ENCODE data around the gene TMEM134. TPM values are rescaled to one million over a fixed set of nuclear protein-coding genes. Genes with fewer than 3 reads are reported as not detected.

TMEM134 gene
- total and polyA plus RNA-seq, 9 of the 15 experiments (the other 6 are each of a cell fraction or from before 2014, with no cell fraction given) = 0.63 to 48.4 (median 10.7) TPM

GRCh38 chr11:67441098-67441563, 27.9 kb downstream of the TMEM134 start (continued):
- TF ChIP-seq ZNF592 (IDR thresholded peaks at IDR 0.05) = no peak
- TF ChIP-seq TFAP4 (CRISPR knock-in tag; IDR thresholded peaks at IDR 0.05; ENCODE audit: borderline replicate concordance) = no peak
- TF ChIP-seq TEAD2 (tag; IDR thresholded peaks at IDR 0.05) = no peak
- TF ChIP-seq ZNF24 (IDR thresholded peaks at IDR 0.05) = no peak
- TF ChIP-seq FIP1L1 (IDR thresholded peaks at IDR 0.05; ENCODE audit: low read depth, low read length, poor library complexity, severe bottlenecking) = peak; percentile 13
- no peak for TF ChIP-seq ATF6 (CRISPR knock-in tag; IDR thresholded peaks at IDR 0.05)
- TF ChIP-seq ZBTB17 (CRISPR knock-in tag; IDR thresholded peaks at IDR 0.05) = no peak
- TF ChIP-seq ZBTB33 (CRISPR knock-in tag; IDR thresholded peaks at IDR 0.05) = peak; percentile 85
- TF ChIP-seq HNRNPL (IDR thresholded peaks at IDR 0.05; ENCODE audit: low read depth, low read length) = 0 out of 2 replicates have a peak, but pooled peaks have one; percentile 38
- TF ChIP-seq RFX5 (IDR thresholded peaks at IDR 0.05; ENCODE audit: low read depth, low read length) = no peak
- no peak for TF ChIP-seq LEF1 (IDR thresholded peaks at IDR 0.05)
- peak; percentile 13 for TF ChIP-seq HMGN3 (IDR thresholded peaks at IDR 0.05; ENCODE audit: borderline replicate concordance, extremely low read depth, insufficient read length, low read depth, low read length)
- TF ChIP-seq RUNX1 (IDR thresholded peaks at IDR 0.05; ENCODE audit: low read depth) = no peak
- TF ChIP-seq TAF1 (IDR thresholded peaks at IDR 0.05; ENCODE audit: control insufficient read depth, extremely low read depth, insufficient read depth, low read length, severe bottlenecking) = no peak
- no peak for TF ChIP-seq ZNF696 (CRISPR knock-in tag; conservative IDR thresholded peaks at IDR 0.05)
- no peak for TF ChIP-seq E2F6 (IDR thresholded peaks at IDR 0.05; ENCODE audit: borderline replicate concordance in 1 of 2, extremely low read depth in 1 of 2, insufficient read depth in 1 of 2, insufficient read length in 1 of 2, low read depth in 1 of 2, low read length in 1 of 2, poor library complexity in 1 of 2, severe bottlenecking in 1 of 2)

All from K562 (cell line).